HepG2 (cell line): ENCODE results near the gene RPL22L1. TPM values are rescaled to one million over a fixed set of nuclear protein-coding genes. Genes with fewer than 3 reads are reported as not detected.

Experiments
- ATAC-seq: fragments of 200-7000 bp; cut with Tn5 transposase; 3 replicates; pipeline ENCODE4 v1.9.1; 2020; ENCODE audit warnings: mild to moderate bottlenecking, moderate library complexity
- BruUV-seq: library from RNA; stranded (reverse); fragments of 400-500 nt; replicated peaks from 2 replicates; lab custom pipeline; 2021; lab: Mats Ljungman, UMichigan
- CTCF ChIA-PET: fragments of 300-600 bp; formaldehyde crosslinking; extraction: SDS; loops from one replicate; lab custom pipeline; 2021; ENCODE audit warnings: low total read pairs, inconsistent platforms, low intra/inter-chr PET ratio; lab: Yijun Ruan, JAX
- POLR2A ChIA-PET: fragments of 350-600 bp; sonication (Branson Sonifier 250); formaldehyde crosslinking; loops from one replicate; lab custom pipeline; 2020; ENCODE audit warnings: antibody characterized with exemption, inconsistent platforms; lab: Yijun Ruan, JAX
- DNase-seq: peaks from one replicate; pipeline ENCODE4 v3.0.0-alpha.2; 2015; ENCODE audit warnings: low spot score
- FAIRE-seq: peaks from 3 replicates; lab custom pipeline; 2011; peaks lifted over from hg19 to GRCh38; lab: Jason Lieb, UNC
- H2AFZ ChIP-seq: one replicate; pipeline ENCODE4 v1.6.1; 2011; ENCODE audit warnings: low read length, inconsistent platforms
- H3K27ac ChIP-seq: fragments of 300-600 bp; 3 replicates; pipeline ENCODE4 v1.8.0; 2011; ENCODE audit warnings: mixed run types, mild to moderate bottlenecking, mixed read lengths, low read length, inconsistent platforms; ENCODE audit not compliant: insufficient read depth; ENCODE audit errors: extremely low read length
- H3K27me3 ChIP-seq, 2 experiments: fragments of 200-600 bp in 1 of 2; 2 replicates in 1 of 2; 3 replicates in 1 of 2; pipeline versions ENCODE4 v1.6.0 to v1.8.0; 2011; ENCODE audit warnings: low read length in 2 of 2, mild to moderate bottlenecking in 2 of 2, moderate library complexity in 2 of 2, inconsistent platforms in 1 of 2; ENCODE audit not compliant: insufficient read depth in 2 of 2, control insufficient read depth in 1 of 2
- H3K36me3 ChIP-seq, 2 experiments: fragments of 200-600 bp in 1 of 2; replicated peaks in 1 of 2; 2 replicates in 1 of 2; 3 replicates in 1 of 2; pipeline versions ENCODE4 v1.5.1 to v1.8.0; 2011; ENCODE audit warnings: low read length in 2 of 2, inconsistent platforms in 1 of 2; ENCODE audit not compliant: insufficient read depth in 2 of 2, control insufficient read depth in 1 of 2
- H3K4me1 ChIP-seq: 2 replicates; pipeline ENCODE4 v1.5.1; 2012; ENCODE audit warnings: low read length, inconsistent platforms; ENCODE audit not compliant: insufficient read depth
- H3K4me2 ChIP-seq: 2 replicates; pipeline ENCODE4 v1.6.0; 2011; ENCODE audit warnings: low read depth, low read length, inconsistent platforms
- H3K4me3 ChIP-seq, 3 experiments: fragments of 200-600 bp in 1 of 3; sonication (generic), shearing (Covaris generic) in 1 of 3; replicated peaks in 1 of 3; 2 replicates each; pipeline ENCODE4 v1.5.1; 2011 to 2016; ENCODE audit warnings: low read length in 3 of 3, inconsistent platforms in 2 of 3, low read depth in 2 of 3, mild to moderate bottlenecking in 2 of 3, control low read depth in 1 of 3, mixed read lengths in 1 of 3; ENCODE audit not compliant: insufficient read depth in 1 of 3
- H3K79me2 ChIP-seq: one replicate; pipeline ENCODE4 v1.6.1; 2011; ENCODE audit warnings: low read length, inconsistent platforms; ENCODE audit not compliant: insufficient read depth
- H3K9ac ChIP-seq: 2 replicates; pipeline ENCODE4 v1.6.0; 2011; ENCODE audit warnings: mild to moderate bottlenecking, low read depth, low read length, inconsistent platforms; ENCODE audit not compliant: insufficient read depth
- H3K9me3 ChIP-seq: 2 replicates; pipeline ENCODE4 v1.5.1; 2012; ENCODE audit warnings: mild to moderate bottlenecking, low read length
- H4K20me1 ChIP-seq: 2 replicates; pipeline ENCODE4 v1.6.0; 2011; ENCODE audit warnings: inconsistent platforms, mild to moderate bottlenecking, low read length, moderate library complexity; ENCODE audit not compliant: insufficient read depth
- CEBPG ChIP-seq: IDR thresholded peaks from 2 replicates; pipeline ENCODE4 v1.6.1; 2016
- GABPA ChIP-seq, 2 experiments: IDR thresholded peaks; 2 replicates each; pipeline ENCODE4 v1.6.1; 2011 to 2016; ENCODE audit warnings: low read depth in 2 of 2, low read length in 1 of 2, missing biosample characterization in 1 of 2, missing genetic modification characterization in 1 of 2
- JUND ChIP-seq: sonication (generic); formaldehyde crosslinking; IDR thresholded peaks from 2 replicates; pipeline ENCODE4 v1.8.0; 2022; ENCODE audit warnings: mild to moderate bottlenecking, missing genetic modification reagents
- MAX ChIP-seq: IDR thresholded peaks from 2 replicates; pipeline ENCODE4 v1.6.1; 2012; ENCODE audit warnings: inconsistent platforms
- PRDM4 ChIP-seq: sonication (generic); formaldehyde crosslinking; IDR thresholded peaks from 2 replicates; pipeline ENCODE4 v1.9.0; 2021; ENCODE audit warnings: missing genetic modification reagents, borderline replicate concordance
- THAP9 ChIP-seq: sonication (generic); formaldehyde crosslinking; IDR thresholded peaks from 2 replicates; pipeline ENCODE4; 2020; ENCODE audit warnings: missing genetic modification reagents, mild to moderate bottlenecking, borderline replicate concordance
- ZFY ChIP-seq: sonication (generic); formaldehyde crosslinking; IDR thresholded peaks from 2 replicates; pipeline ENCODE4 v1.4.0; 2020; ENCODE audit warnings: missing genetic modification reagents
- ZNF329 ChIP-seq: sonication (generic); formaldehyde crosslinking; IDR thresholded peaks from 2 replicates; pipeline ENCODE4 v1.9.0; 2021; ENCODE audit warnings: low read depth, mild to moderate bottlenecking, missing genetic modification reagents
- ZNF547 ChIP-seq: sonication (generic); formaldehyde crosslinking; IDR thresholded peaks from 2 replicates; pipeline ENCODE4 v1.5.1; 2020; ENCODE audit warnings: mild to moderate bottlenecking, missing genetic modification reagents
- ZNF567 ChIP-seq: sonication (generic); formaldehyde crosslinking; IDR thresholded peaks from 2 replicates; pipeline ENCODE4 v1.8.1; 2023; ENCODE audit warnings: mild to moderate bottlenecking, missing genetic modification reagents, borderline replicate concordance
- ZNF770 ChIP-seq: sonication (generic); formaldehyde crosslinking; IDR thresholded peaks from 2 replicates; pipeline ENCODE4 v1.5.0; 2020; ENCODE audit warnings: mild to moderate bottlenecking, missing genetic modification reagents
- ZZZ3 ChIP-seq: sonication (generic); formaldehyde crosslinking; IDR thresholded peaks from 2 replicates; pipeline ENCODE4 v1.4.0; 2020; ENCODE audit warnings: missing genetic modification reagents, mild to moderate bottlenecking, borderline replicate concordance
- whole genome bisulfite sequencing: methylation state at CpG from one replicate; pipeline ENCODE4 v1.1.6; 2017; ENCODE audit warnings: low lambda C conversion rate; 5-methylcytosine and 5-hydroxymethylcytosine counted together
- in situ Hi-C: cut with HindIII; loops from 2 replicates; pipeline ENCODE4 v1.10.0; 2017; ENCODE audit warnings: low pct_unique_long_range_greater_than_20kb; ENCODE audit not compliant: extremely low pct_ligation_motif_present
- intact Hi-C: fragments of 100-400 bp; cut with micrococcal nuclease; formaldehyde crosslinking; loops from one replicate; pipeline ENCODE4 v1.10.0; 2022; ENCODE audit not compliant: unreplicated experiment
- polyA plus RNA-seq, 8 experiments: library from polyadenylated mRNA; depleted of rRNA in 3 of 8; stranded (reverse) in 7 of 8; unstranded in 1 of 8; fragments of >200 nt; fragmentation: Illumina TruSeq in 4 of 8; extraction: Trizol in 4 of 8; gene quantifications; 2 replicates each; pipeline versions ENCODE4 v1.2.1 to v1.2.3, GENCODE V29; 2011 to 2016; ENCODE audit warnings: low read depth in 4 of 8, missing spikeins in 1 of 8, mixed read lengths in 1 of 8; ENCODE audit not compliant: insufficient read depth in 1 of 8
- total RNA-seq, 5 experiments: library from RNA; depleted of rRNA; stranded (reverse); fragments of >200 nt; fragmentation: Illumina TruSeq; extraction: Trizol; gene quantifications; 2 replicates each; pipeline ENCODE4 v1.2.3, GENCODE V29; 2016; ENCODE audit warnings: low read depth in 1 of 5

RPL22L1 gene
- total and polyA plus RNA-seq, 2 of the 13 experiments (the other 11 are each of a cell fraction or from before 2014, with no cell fraction given), result 42.7 to 152 TPM

GRCh38 chr3:170909129-170909903 is 39.3 kb upstream of the RPL22L1 start (continued):
- TF ChIP-seq JUND (CRISPR knock-in tag) (0 out of 2 replicates have a peak, but pooled peaks have one; percentile 3), GABPA (IDR thresholded peaks at IDR 0.05; ENCODE audit: low read depth, low read length) (no peak), GABPA (CRISPR knock-in tag; IDR thresholded peaks at IDR 0.05; ENCODE audit: low read depth) (no peak), ZNF547 (CRISPR knock-in tag) (no peak), CEBPG (CRISPR knock-in tag) (peak; percentile 75), ZZZ3 (CRISPR knock-in tag) (no peak), ZFY (no peak)

GRCh38 chr3:170908235-170909116 is 38.5 kb upstream of the RPL22L1 start, which contains the start of gene EIF5A2:
Gene EIF5A2, minus strand, starts transcription at chr3:170908637. Its CDS starts 831 bp downstream, at chr3:170907806.
- peak; percentile 95 for ATAC-seq
- DNase-seq, result peak; percentile 84
- in situ Hi-C loops (no loop called here), intact Hi-C loops (loop anchor here (2.0 kb wide), 1 partner anchor 40 kb away; no protein-coding TSS in a partner anchor)
- Histone ChIP-seq H3K9ac (peak within 1 kb of the TSS; percentile 65), H3K79me2 (no peaks in the 10 kb centered on the region), H2AFZ (peak within 1 kb of the TSS; percentile 30), H3K4me1 (peaks cover 36% of the 10 kb centered on the region), H3K36me3 (no peaks in the 10 kb centered on the region), H3K4me2 (peak within 1 kb of the TSS; percentile 95), H3K9me3 (peaks cover 8% of the 10 kb centered on the region), H4K20me1 (no peaks in the 10 kb centered on the region), H3K4me3 (peak within 1 kb of the TSS; percentile 57 to 87 (median 82)), H3K27ac (no peak within 1 kb of the TSS), H3K27me3 (no peaks in the 10 kb centered on the region)
- peak; percentile 30 for FAIRE-seq
- BruUV-seq, result no TSS peak
- ChIA-PET CTCF (no interaction called here), POLR2A (interaction anchor here (0.9 to 3.0 kb wide), 2 partner anchors 24 to 39 kb away, joined by 3 to 30 read pairs; partner anchors contain the start of gene RPL22L1)
- 32% methylated on average over 49 of the region's 73 CpGs for WGBS
- TF ChIP-seq ZNF329 (CRISPR knock-in tag) (peak; percentile 34; the same call in 1 of the 2 replicates), ZNF567 (peak; percentile 19; the same call in 1 of the 2 replicates), PRDM4 (CRISPR knock-in tag) (no peak), THAP9 (CRISPR knock-in tag) (peak; percentile 37; the same call in 1 of the 2 replicates), MAX (peak; percentile 99), ZNF770 (CRISPR knock-in tag) (no peak)
